Spinal cord (tissue), 10 donors: ENCODE measurements around the gene RBPJ. TPM values are rescaled to one million over a fixed set of nuclear protein-coding genes. Genes with fewer than 3 reads are reported as not detected.
"Not testable (repeated sequence)": the region's sequence is repeated elsewhere in the genome, so short reads cannot be mapped to it uniquely, and the experiment has no call there.

Source experiments
- DNase-seq, 6 donors: peaks; one replicate each; pipeline versions ENCODE4 v3.0.0 to v3.0.0-alpha.2; 2013 to 2015; ENCODE audit warnings: low spot score in 6 of 6, low read depth in 4 of 6
- H3K27ac ChIP-seq: one replicate; pipeline ENCODE4 v1.5.1; 2013; ENCODE audit warnings: low read depth, low read length, control low read depth
- H3K27me3 ChIP-seq: one replicate; pipeline ENCODE4 v1.6.1; 2013; ENCODE audit warnings: low read length; ENCODE audit not compliant: control insufficient read depth, insufficient read depth
- H3K36me3 ChIP-seq: one replicate; pipeline ENCODE4 v1.6.1; 2013; ENCODE audit warnings: low read length; ENCODE audit not compliant: control insufficient read depth, insufficient read depth
- H3K4me1 ChIP-seq: one replicate; pipeline ENCODE4 v1.6.1; 2013; ENCODE audit warnings: low read length; ENCODE audit not compliant: control insufficient read depth, insufficient read depth
- H3K4me3 ChIP-seq: one replicate; pipeline ENCODE4 v1.5.1; 2013; ENCODE audit warnings: low read depth, low read length, control low read depth
- H3K9me3 ChIP-seq: one replicate; pipeline ENCODE4 v1.6.1; 2013; ENCODE audit warnings: low read length; ENCODE audit not compliant: control insufficient read depth, insufficient read depth
- WGBS: methylation state at CpG from one replicate; pipeline ENCODE4 v1.1.5; 2013; ENCODE audit warnings: missing lambda C conversion rate; ENCODE audit not compliant: insufficient coverage; 5-methylcytosine and 5-hydroxymethylcytosine counted together
- polyA plus RNA-seq, 2 donors: library from polyadenylated mRNA; unstranded; fragments of 120-200 nt; gene quantifications; one replicate each; pipeline ENCODE4 v1.2.1, GENCODE V29; 2013; ENCODE audit not compliant: insufficient read length in 2 of 2
- total RNA-seq, 2 donors: library from RNA; depleted of rRNA in 1 of 2; stranded (reverse); fragments of 120-200 nt in 1 of 2; fragments of >200 nt in 1 of 2; gene quantifications; one replicate each; pipeline versions ENCODE4 v1.2.3 to v1.2.4, GENCODE V29; 2013 to 2014
- donor health status: healthy.

The RBPJ gene
- total and polyA plus RNA-seq, 4 donors, result 79.7 to 122 (median 96.5) TPM

GRCh38 chr4:26384380-26385057 lies 63.7 kb downstream of the RBPJ start:
- WGBS, result no CpG with 5 or more reads among the region's 7 CpGs
- no peaks in the 10 kb centered on the region for H3K9me3 ChIP-seq
- no peaks in the 10 kb centered on the region for H3K36me3 ChIP-seq
- DNase-seq, result no peak
- no peak overlapping the region for H3K27ac ChIP-seq
- no peak overlapping the region for H3K4me3 ChIP-seq
- H3K27me3 ChIP-seq, result no peaks in the 10 kb centered on the region
- no peaks in the 10 kb centered on the region for H3K4me1 ChIP-seq

- DNase-seq, result no peak
- H3K27ac ChIP-seq, result no peak overlapping the region
- no peaks in the 10 kb centered on the region for H3K9me3 ChIP-seq
- H3K4me1 ChIP-seq, result no peaks in the 10 kb centered on the region
- H3K36me3 ChIP-seq, result no peaks in the 10 kb centered on the region
- WGBS, result 80% methylated on average over 1 of the region's 3 CpGs
- no peak overlapping the region for H3K4me3 ChIP-seq
- no peaks in the 10 kb centered on the region for H3K27me3 ChIP-seq
Observed at GRCh38 chr4:26385690-26386089, 64.9 kb downstream of the RBPJ start.

- no peak overlapping the region for H3K27ac ChIP-seq
- WGBS, result 100% methylated on average over 1 of the region's 2 CpGs
- no peak for DNase-seq
Observed at GRCh38 chr4:26386386-26386785, 65.6 kb downstream of the RBPJ start.

GRCh38 chr4:26388671-26389070 lies 67.9 kb downstream of the RBPJ start:
- WGBS, result 96% methylated on average over 4 of the region's 5 CpGs
- Histone ChIP-seq H3K36me3 (no peaks in the 10 kb centered on the region), H3K9me3 (no peaks in the 10 kb centered on the region), H3K27ac (no peak overlapping the region), H3K4me3 (no peak overlapping the region), H3K4me1 (no peaks in the 10 kb centered on the region), H3K27me3 (no peaks in the 10 kb centered on the region)
- no peak for DNase-seq

More at GRCh38 chr4:26386386-26386785, 65.6 kb downstream of the RBPJ start:
- no peaks in the 10 kb centered on the region for H3K36me3 ChIP-seq
- no peaks in the 10 kb centered on the region for H3K9me3 ChIP-seq
- no peaks in the 10 kb centered on the region for H3K27me3 ChIP-seq
- H3K4me1 ChIP-seq, result no peaks in the 10 kb centered on the region
- no peak overlapping the region for H3K4me3 ChIP-seq

- 43% methylated on average over 4 of the region's 5 CpGs for WGBS
- Histone ChIP-seq H3K4me3 (no peak overlapping the region), H3K27me3 (no peaks in the 10 kb centered on the region), H3K4me1 (no peaks in the 10 kb centered on the region), H3K36me3 (no peaks in the 10 kb centered on the region), H3K27ac (no peak overlapping the region), H3K9me3 (no peaks in the 10 kb centered on the region)
- DNase-seq, result peak in 1 of 6 donors; percentile 64
Observed at GRCh38 chr4:26397086-26397485, 76.3 kb downstream of the RBPJ start.

- Histone ChIP-seq H3K4me1 (no peaks in the 10 kb centered on the region), H3K4me3 (no peak overlapping the region), H3K27me3 (no peaks in the 10 kb centered on the region), H3K9me3 (no peaks in the 10 kb centered on the region), H3K36me3 (no peaks in the 10 kb centered on the region), H3K27ac (no peak overlapping the region)
- peak in 2 of 6 donors; percentile 41 to 67 for DNase-seq
- WGBS, result no CpG with 5 or more reads among the region's 1 CpG
Observed at GRCh38 chr4:26400132-26400531, 79.3 kb downstream of the RBPJ start.

- H3K27ac ChIP-seq, H3K4me1 ChIP-seq, H3K9me3 ChIP-seq, H3K4me3 ChIP-seq, DNase-seq, H3K36me3 ChIP-seq, H3K27me3 ChIP-seq: not testable (repeated sequence)
- 84% methylated on average over 3 of the region's 3 CpGs for WGBS
Observed at GRCh38 chr4:26402017-26402416, 81.2 kb downstream of the RBPJ start.

- Histone ChIP-seq H3K27ac (no peak overlapping the region), H3K9me3 (no peaks in the 10 kb centered on the region), H3K4me1 (no peaks in the 10 kb centered on the region), H3K4me3 (no peak overlapping the region), H3K36me3 (no peaks in the 10 kb centered on the region), H3K27me3 (no peaks in the 10 kb centered on the region)
- no peak for DNase-seq
- 94% methylated on average over 2 of the region's 3 CpGs for WGBS
Observed at GRCh38 chr4:26402458-26402857, 81.6 kb downstream of the RBPJ start.

- Histone ChIP-seq H3K36me3 (no peaks in the 10 kb centered on the region), H3K4me1 (no peaks in the 10 kb centered on the region), H3K27ac (no peak overlapping the region), H3K4me3 (no peak overlapping the region), H3K27me3 (no peaks in the 10 kb centered on the region), H3K9me3 (no peaks in the 10 kb centered on the region)
- 100% methylated on average over 2 of the region's 3 CpGs for WGBS
- DNase-seq, result peak in 1 of 6 donors; percentile 28
Observed at GRCh38 chr4:26404743-26405206, 84.0 kb downstream of the RBPJ start.

GRCh38 chr4:26406346-26406975 lies 85.6 kb downstream of the RBPJ start:
- H3K27ac ChIP-seq, result no peak overlapping the region
- H3K9me3 ChIP-seq, result no peaks in the 10 kb centered on the region
- no peak overlapping the region for H3K4me3 ChIP-seq
- no peak for DNase-seq
- whole genome bisulfite sequencing, result 67% methylated on average over 1 of the region's 4 CpGs
- no peaks in the 10 kb centered on the region for H3K4me1 ChIP-seq
- H3K27me3 ChIP-seq, result no peaks in the 10 kb centered on the region
- no peaks in the 10 kb centered on the region for H3K36me3 ChIP-seq
